AG04450 (cell line): ENCODE measurements around the gene MTAP. TPM values are rescaled to one million over a fixed set of nuclear protein-coding genes. Genes with fewer than 3 reads are reported as not detected.
A peak's percentile ranks its signal among the peaks of the same experiment; 100 is the strongest.

Experiments
- CTCF ChIA-PET: fragments of 300-600, 350-600 bp; formaldehyde crosslinking; extraction: SDS; loops from one replicate; lab custom pipeline; 2022; ENCODE audit warnings: antibody characterized with exemption, inconsistent platforms; lab: Charles Lee
- POLR2A ChIA-PET: fragments of 350-600 bp; formaldehyde crosslinking; extraction: SDS; loops from one replicate; lab custom pipeline; 2021; ENCODE audit warnings: antibody characterized with exemption, inconsistent platforms; lab: Yijun Ruan, JAX
- DNase-seq: peaks from one replicate; pipeline ENCODE4 v3.0.0-alpha.2; 2011; ENCODE audit warnings: low read depth, low spot score
- H3K27ac ChIP-seq: one replicate; pipeline ENCODE4 v1.5.1; 2012; ENCODE audit warnings: low read depth, low read length, control low read depth
- H3K27me3 ChIP-seq: one replicate; pipeline ENCODE4 v1.6.0; 2012; ENCODE audit warnings: low read length; ENCODE audit not compliant: control insufficient read depth, insufficient read depth
- H3K4me3 ChIP-seq: 2 replicates; pipeline ENCODE4 v1.5.1; 2011; ENCODE audit warnings: mild to moderate bottlenecking, low read depth, low read length, control low read depth
- H3K9me3 ChIP-seq: 2 replicates; pipeline ENCODE4 v1.5.1; 2012; ENCODE audit warnings: low read length; ENCODE audit not compliant: control insufficient read depth, insufficient read depth
- CTCF ChIP-seq: IDR thresholded peaks from 2 replicates; pipeline ENCODE4 v1.5.1; 2011; ENCODE audit warnings: low read depth, low read length, control low read depth, inconsistent platforms
- polyA plus RNA-seq: library from polyadenylated mRNA; depleted of rRNA; stranded (reverse); fragments of >200 nt; gene quantifications from 2 replicates; pipeline ENCODE4 v1.2.3, GENCODE V29; 2011

MTAP gene
- polyA plus RNA-seq, 1 experiment = 26.1 TPM

- no peak for TF ChIP-seq CTCF
- ChIA-PET POLR2A (interaction anchor here (1.0 kb wide), 1 partner anchor 20 kb away, joined by 4 read pairs; no protein-coding TSS in a partner anchor), CTCF (interaction anchor here (0.6 to 1.4 kb wide), 4 partner anchors 45 to 388 kb away, joined by 3 to 6 read pairs (median 4); no protein-coding TSS in a partner anchor)
- DNase-seq = peak; percentile 10
- Histone ChIP-seq H3K27ac (peak overlapping the region; percentile 58), H3K4me3 (no peak overlapping the region), H3K27me3 (no peaks in the 10 kb centered on the region), H3K9me3 (no peaks in the 10 kb centered on the region)
Measured at GRCh38 chr9:21856301-21857094, 54.1 kb downstream of the MTAP start.

- Histone ChIP-seq H3K27me3 (no peaks in the 10 kb centered on the region), H3K4me3 (no peak overlapping the region), H3K9me3 (no peaks in the 10 kb centered on the region), H3K27ac (no peak overlapping the region)
- DNase-seq = no peak
- POLR2A ChIA-PET = no interaction called here
- TF ChIP-seq CTCF = no peak
- CTCF ChIA-PET = interaction anchor here (0.6 kb wide), 1 partner anchor 141 kb away, joined by 3 read pairs; no protein-coding TSS in a partner anchor
Measured at GRCh38 chr9:21862871-21863270, 60.4 kb downstream of the MTAP start.

GRCh38 chr9:21864505-21864904 is 62.1 kb downstream of the MTAP start:
- Histone ChIP-seq H3K27me3 (no peaks in the 10 kb centered on the region), H3K27ac (no peak overlapping the region), H3K4me3 (no peak overlapping the region), H3K9me3 (no peaks in the 10 kb centered on the region)
- DNase-seq = no peak
- ChIA-PET POLR2A (no interaction called here), CTCF (interaction anchor here (2.0 kb wide), 1 partner anchor 51 kb away, joined by 6 read pairs; no protein-coding TSS in a partner anchor)
- no peak for TF ChIP-seq CTCF

GRCh38 chr9:21866302-21866701 is 63.9 kb downstream of the MTAP start:
- Histone ChIP-seq H3K9me3 (no peaks in the 10 kb centered on the region), H3K27ac (no peak overlapping the region), H3K27me3 (no peaks in the 10 kb centered on the region), H3K4me3 (no peak overlapping the region)
- CTCF ChIA-PET = interaction anchor here (1.1 kb wide), 1 partner anchor 378 kb away, joined by 4 read pairs; no protein-coding TSS in a partner anchor
- POLR2A ChIA-PET = no interaction called here
- DNase-seq = no peak
- TF ChIP-seq CTCF = no peak
